Measurements from ENCODE around the gene HTT-AS.
"Not testable (repeated sequence)": the region's sequence is repeated elsewhere in the genome, so short reads cannot be mapped to it uniquely, and the experiment has no call there.

Gene HTT-AS

GRCh38 chr4:3085948-3086670 lies 11.8 kb upstream of the HTT-AS start:
- no peak for DNase-seq

- DNase-seq = no peak
These were observed 9.4 kb upstream of the HTT-AS start for GRCh38 chr4:3083732-3084131.

- no peak for DNase-seq
These were observed 8.7 kb upstream of the HTT-AS start for GRCh38 chr4:3082925-3083515.

- DNase-seq = no peak
These were observed 5.4 kb upstream of the HTT-AS start for GRCh38 chr4:3079694-3080123.

- no peak for DNase-seq
These were observed 3.5 kb upstream of the HTT-AS start for GRCh38 chr4:3077796-3078195.

- no peak for DNase-seq
These were observed 1.3 kb upstream of the HTT-AS start for GRCh38 chr4:3075652-3075981.

- peak; percentile 29 for DNase-seq
These were observed 711 bp upstream of the HTT-AS start for GRCh38 chr4:3074846-3075651.

GRCh38 chr4:3073158-3074077 lies 920 bp downstream of the HTT-AS start:
- no peak for DNase-seq

- DNase-seq = no peak
These were observed 2.5 kb downstream of the HTT-AS start for GRCh38 chr4:3071811-3072210.

GRCh38 chr4:3070709-3071500 lies 3.4 kb downstream of the HTT-AS start:
- no peak for DNase-seq

- no peak for DNase-seq
These were observed 4.6 kb downstream of the HTT-AS start for GRCh38 chr4:3069661-3070199.

GRCh38 chr4:3067473-3068001 lies 6.8 kb downstream of the HTT-AS start:
- no peak for DNase-seq

GRCh38 chr4:3066836-3067400 lies 7.4 kb downstream of the HTT-AS start:
- DNase-seq = no peak

GRCh38 chr4:3065551-3065950 lies 8.8 kb downstream of the HTT-AS start:
- no peak for DNase-seq

GRCh38 chr4:3062471-3062870 lies 11.9 kb downstream of the HTT-AS start:
- DNase-seq = no peak

- DNase-seq = no peak
These were observed 13.4 kb downstream of the HTT-AS start for GRCh38 chr4:3060946-3061345.

GRCh38 chr4:3059943-3060342 lies 14.4 kb downstream of the HTT-AS start:
- DNase-seq = no peak

- no peak for DNase-seq
These were observed 20.1 kb downstream of the HTT-AS start for GRCh38 chr4:3054169-3054759.

- not testable (repeated sequence) for DNase-seq
These were observed 23.0 kb downstream of the HTT-AS start for GRCh38 chr4:3051141-3051897.

All from central memory CD4-positive, alpha-beta T cell (primary cell).